Mesangial cell (primary cell): Measurements from ENCODE around the gene C3orf22. TPM values are rescaled to one million over a fixed set of nuclear protein-coding genes. Genes with fewer than 3 reads are reported as not detected.

Source experiments
- total RNA-seq: library from RNA; depleted of rRNA; stranded (reverse); fragments of >200 nt; gene quantifications from 2 replicates; pipeline ENCODE4 v1.2.3, GENCODE V29; 2015

C3orf22 gene, protein sequence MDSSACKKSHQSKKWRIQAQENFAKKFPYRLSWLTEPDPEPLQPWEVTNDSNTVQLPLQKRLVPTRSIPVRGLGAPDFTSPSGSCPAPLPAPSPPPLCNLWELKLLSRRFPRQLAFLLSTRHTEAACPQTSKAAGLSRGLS
- total RNA-seq: not detected in 2 replicates

DNA sequence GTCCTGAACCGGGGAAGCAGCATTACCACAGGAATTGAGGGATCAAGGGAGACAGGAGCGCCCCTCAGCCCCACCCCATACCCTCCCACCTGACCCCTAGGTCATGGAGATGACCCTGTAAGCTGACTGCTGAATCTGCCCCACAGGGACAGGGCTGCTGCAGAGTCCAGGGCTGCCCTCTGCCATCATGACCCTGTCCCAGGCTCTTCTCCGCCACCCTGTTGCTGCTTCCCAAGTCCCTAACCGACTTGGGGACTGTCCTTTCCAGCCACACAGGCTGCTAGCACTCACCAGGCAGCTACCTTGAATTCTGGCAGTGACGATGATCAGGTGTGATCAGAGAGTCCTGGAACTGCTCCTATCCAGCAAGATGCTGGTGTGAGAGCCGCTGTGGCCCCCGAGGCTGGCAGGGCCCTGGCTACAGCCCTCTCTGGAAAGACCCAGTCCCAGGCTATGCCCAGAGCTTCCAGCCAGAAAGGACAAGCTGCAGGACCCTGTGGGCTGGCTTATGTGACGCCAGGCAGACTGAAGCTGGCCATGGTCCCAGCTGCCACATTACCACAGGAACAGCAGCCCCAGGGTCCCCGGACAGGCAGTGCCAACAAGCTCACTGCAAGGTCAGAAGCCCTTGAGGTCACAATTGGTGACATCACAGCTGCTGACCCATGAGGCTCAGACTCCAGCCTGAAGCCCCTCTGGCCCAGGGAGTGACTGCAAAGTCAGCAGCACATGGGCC, at the start of gene C3orf22:
TSS of gene C3orf22 (minus strand) at position 597 of the 736 bp plus-strand sequence. CDS start 5,542 bp downstream, outside the sequence.

DNA sequence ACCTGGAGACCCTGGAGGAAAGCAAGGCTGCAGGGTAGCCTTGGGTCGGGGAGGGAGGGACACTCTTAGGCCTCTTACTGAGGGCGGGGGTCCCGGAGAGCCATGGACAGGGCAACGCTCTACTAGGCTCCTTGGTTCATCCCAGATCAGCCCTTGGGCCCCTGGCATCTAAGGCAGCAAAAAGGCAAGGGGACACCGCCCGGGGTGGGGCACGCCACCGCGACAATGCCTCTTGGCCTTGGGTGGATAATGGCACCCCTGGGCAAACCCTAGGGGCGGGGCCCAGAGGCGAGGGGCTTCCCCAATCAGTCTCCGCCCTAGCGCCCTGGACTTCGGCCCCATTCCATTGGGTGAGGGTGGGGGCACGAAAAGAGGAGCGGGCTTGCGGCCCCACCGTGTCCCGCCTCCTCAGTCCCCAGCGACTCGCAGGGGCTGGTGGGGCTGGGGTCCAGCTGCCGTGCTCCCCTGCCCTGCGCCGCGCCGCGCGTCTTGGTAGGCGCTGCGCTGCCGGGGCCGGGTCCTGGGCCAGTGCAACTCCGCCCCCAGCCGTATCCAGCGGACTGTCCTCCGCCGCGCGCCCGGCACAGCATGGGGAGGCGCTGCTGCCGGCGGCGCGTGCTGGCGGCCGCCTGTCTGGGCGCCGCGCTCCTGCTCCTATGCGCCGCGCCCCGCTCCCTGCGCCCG, 34.8 kb downstream of the C3orf22 start, which contains the start of gene CHST13:
TSS of gene CHST13 (plus strand) at position 411 of the 684 bp plus-strand sequence. CDS start at position 589, 178 bp downstream.

DNA sequence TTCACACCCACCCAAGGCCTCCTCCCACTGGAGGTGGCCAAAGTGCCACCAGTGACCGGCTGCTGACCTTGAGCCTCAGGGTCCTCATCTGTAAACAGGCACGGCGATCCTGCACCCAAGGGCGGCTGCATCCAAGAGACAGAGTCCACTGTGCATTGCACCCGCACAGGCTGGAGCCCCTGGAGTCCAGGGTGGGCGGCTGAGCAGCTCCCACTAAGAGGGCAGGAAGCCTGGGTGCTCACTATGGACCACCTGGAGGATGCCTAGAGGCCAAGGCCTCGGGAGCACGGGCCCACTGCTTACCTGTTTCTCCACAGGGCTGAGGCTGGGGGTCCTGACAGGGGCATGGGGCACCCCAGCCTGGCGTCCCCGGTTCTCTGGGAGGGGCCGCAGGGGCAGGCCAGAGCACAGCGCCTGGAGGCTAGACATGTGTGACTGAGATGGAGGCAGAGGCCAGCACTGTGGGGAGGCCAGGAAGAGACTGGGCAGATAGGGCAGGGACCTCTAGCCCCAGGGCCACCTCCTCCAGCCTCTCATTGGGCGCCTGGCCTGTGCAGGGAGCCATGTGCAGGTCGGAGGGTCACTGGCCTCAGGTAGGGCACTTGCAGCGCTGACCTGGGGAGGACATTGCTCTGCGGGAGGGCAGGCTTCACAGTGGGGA, 41.3 kb downstream of the C3orf22 start, which contains the start of gene UROC1:
TSS of gene UROC1 (minus strand) at position 483 of the 661 bp plus-strand sequence. CDS start at position 429, 54 bp downstream.

Other genes with a start within 250 kb of the C3orf22 start
- 0.33 and 0.38 TPM in 2 replicates for gene KLF15, start 201.5 kb downstream of the C3orf22 start, total RNA-seq
- gene CFAP100, start 164.0 kb downstream of the C3orf22 start, total RNA-seq: not detected in 2 replicates
- 16.3 and 31.4 TPM in 2 replicates for gene ZXDC, start 83.0 kb downstream of the C3orf22 start, total RNA-seq
- gene UROC1, start 41.2 kb downstream of the C3orf22 start, total RNA-seq: not detected in 2 replicates
- 0.16 and 0.63 TPM in 2 replicates for gene CHST13, start 34.8 kb downstream of the C3orf22 start, total RNA-seq
- 7.7 and 11.5 TPM in 2 replicates for gene TXNRD3, start 96.2 kb upstream of the C3orf22 start, total RNA-seq
- 11.7 and 13.9 TPM in 2 replicates for gene CHCHD6, start 145.3 kb upstream of the C3orf22 start, total RNA-seq